IMR-90 (cell line): ENCODE measurements around the gene ABCC5.

ENCODE experiments used
- BHLHE40 ChIP-seq: fragments of 150-350 bp; IDR thresholded peaks from 2 replicates; pipeline ENCODE4 v1.6.1; 2016; ENCODE audit warnings: mild to moderate bottlenecking, low read depth, low read length
- CHD1 ChIP-seq: IDR thresholded peaks from 2 replicates; pipeline ENCODE4 v1.6.1; 2012; ENCODE audit warnings: low read depth, low read length, improper control_type of control experiment
- CTCF ChIP-seq: conservative IDR thresholded peaks from 2 replicates; pipeline ENCODE4 v1.5.1; 2012; ENCODE audit warnings: mild to moderate bottlenecking, low read depth, low read length, improper control_type of control experiment
- POLR2A ChIP-seq: IDR thresholded peaks from 2 replicates; pipeline ENCODE4 v1.6.1; 2012; ENCODE audit warnings: mild to moderate bottlenecking, low read depth, low read length
- RCOR1 ChIP-seq: IDR thresholded peaks from 2 replicates; pipeline ENCODE4 v1.6.1; 2012; ENCODE audit warnings: mild to moderate bottlenecking, low read length, improper control_type of control experiment; ENCODE audit not compliant: insufficient replicate concordance
- USF2 ChIP-seq: fragments of 150-350 bp; IDR thresholded peaks from 2 replicates; pipeline ENCODE4 v1.6.1; 2017; ENCODE audit warnings: mild to moderate bottlenecking, antibody characterized with exemption, low read length, low read depth

- TF ChIP-seq CTCF: no peak
- no peak for TF ChIP-seq CHD1
- no peak for TF ChIP-seq POLR2A
- no peak for TF ChIP-seq BHLHE40
- TF ChIP-seq RCOR1: no peak
- no peak for TF ChIP-seq USF2
Measured at GRCh38 chr3:184052767-184053166, 35.1 kb upstream of the ABCC5 start, which contains the start of gene HTR3C.
